GM23338 (cell line): ENCODE results near the gene CAMK2N2. TPM values are rescaled to one million over a fixed set of nuclear protein-coding genes. Genes with fewer than 3 reads are reported as not detected.
A peak's percentile ranks its signal among the peaks of the same experiment; 100 is the strongest.

Experiments used
- ATAC-seq: fragments of 200-7000 bp; cut with Tn5 transposase; 3 replicates; pipeline ENCODE4 v1.9.1; 2020
- DNase-seq: peaks from one replicate; pipeline ENCODE4 v3.0.0-alpha.2; 2015; ENCODE audit warnings: low spot score
- H2AFZ ChIP-seq: fragments of 200-600 bp; sonication (generic); 2 replicates; pipeline ENCODE4 v1.8.0; 2016; ENCODE audit warnings: antibody characterized with exemption, mild to moderate bottlenecking, moderate library complexity
- H3F3A ChIP-seq: fragments of 200-600 bp; sonication (generic); replicated peaks from 2 replicates; pipeline ENCODE4 v1.8.0; 2017; ENCODE audit warnings: antibody characterized with exemption, mixed run types, low read depth
- H3K27ac ChIP-seq: fragments of 200-600 bp; sonication (generic); 2 replicates; pipeline ENCODE4 v1.6.1; 2016; ENCODE audit warnings: low read depth
- H3K27me3 ChIP-seq: fragments of 200-600 bp; sonication (generic); 2 replicates; pipeline ENCODE4 v1.8.0; 2016; ENCODE audit warnings: mild to moderate bottlenecking, mixed run types, moderate library complexity; ENCODE audit not compliant: insufficient read depth
- H3K36me3 ChIP-seq: fragments of 200-600 bp; sonication (generic); 2 replicates; pipeline ENCODE4 v1.8.0; 2016; ENCODE audit warnings: mild to moderate bottlenecking; ENCODE audit not compliant: insufficient read depth
- H3K4me1 ChIP-seq: fragments of 200-600 bp; sonication (generic); 2 replicates; pipeline ENCODE4 v1.8.0; 2016; ENCODE audit warnings: mild to moderate bottlenecking, moderate library complexity; ENCODE audit not compliant: insufficient read depth
- H3K4me2 ChIP-seq: fragments of 200-600 bp; sonication (generic); 2 replicates; pipeline ENCODE4 v1.7.1; 2017; ENCODE audit warnings: mixed run types
- H3K4me3 ChIP-seq: fragments of 200-600 bp; sonication (generic); 2 replicates; pipeline ENCODE4 v1.6.1; 2016; ENCODE audit warnings: mixed run types
- H3K79me2 ChIP-seq: fragments of 200-600 bp; sonication (generic); replicated peaks from 2 replicates; pipeline ENCODE4 v1.8.0; 2017; ENCODE audit warnings: mild to moderate bottlenecking; ENCODE audit not compliant: insufficient read depth
- H3K9me2 ChIP-seq: fragments of 200-600 bp; sonication (generic); 2 replicates; pipeline ENCODE4 v1.8.0; 2017; ENCODE audit not compliant: insufficient read depth
- H4K20me1 ChIP-seq: fragments of 200-600 bp; sonication (generic); replicated peaks from 2 replicates; pipeline ENCODE4 v1.8.0; 2017; ENCODE audit warnings: mild to moderate bottlenecking; ENCODE audit not compliant: insufficient read depth
- H3K27ac Mint-ChIP-seq: 2 replicates; pipeline ENCODE4 v1.8.0; 2020; ENCODE audit warnings: inconsistent platforms, mild to moderate bottlenecking, moderate library complexity, mixed read lengths
- H3K27me3 Mint-ChIP-seq: 3 replicates; pipeline ENCODE4 v1.8.0; 2022; ENCODE audit warnings: low read depth, mild to moderate bottlenecking, moderate library complexity, mixed read lengths, inconsistent platforms; ENCODE audit not compliant: insufficient read depth, poor library complexity
- H3K36me3 Mint-ChIP-seq: 3 replicates; pipeline ENCODE4 v1.8.0; 2021; ENCODE audit warnings: low read depth, mild to moderate bottlenecking, inconsistent platforms, moderate library complexity, mixed read lengths
- H3K4me1 Mint-ChIP-seq: 3 replicates; pipeline ENCODE4 v1.8.0; 2020; ENCODE audit warnings: mild to moderate bottlenecking, inconsistent platforms, mixed read lengths
- H3K4me3 Mint-ChIP-seq: 3 replicates; pipeline ENCODE4 v1.8.0; 2021; ENCODE audit warnings: moderate library complexity, mild to moderate bottlenecking, inconsistent platforms, mixed read lengths
- H3K9me3 Mint-ChIP-seq: 3 replicates; pipeline ENCODE4 v1.8.0; 2020; ENCODE audit warnings: moderate library complexity, mild to moderate bottlenecking, inconsistent platforms, mixed read lengths
- CREB1 ChIP-seq: fragments of 250-450 bp; sonication (Bioruptor Pico); IDR thresholded peaks from 2 replicates; pipeline ENCODE4 v1.5.0; 2020; ENCODE audit warnings: low read depth, mild to moderate bottlenecking, moderate library complexity
- EZH2phosphoT487 ChIP-seq: fragments of 200-600 bp; sonication (generic); IDR thresholded peaks from one replicate; pipeline ENCODE4 v1.8.1; 2018; ENCODE audit warnings: antibody characterized with exemption; ENCODE audit not compliant: unreplicated experiment
- JUNB ChIP-seq: IDR thresholded peaks from one replicate; pipeline ENCODE4 v1.6.1; 2016; ENCODE audit warnings: antibody characterized with exemption; ENCODE audit not compliant: unreplicated experiment
- NANOG ChIP-seq: IDR thresholded peaks from 2 replicates; pipeline ENCODE4 v1.6.1; 2016; ENCODE audit warnings: antibody characterized with exemption, borderline replicate concordance
- POLR2AphosphoS5 ChIP-seq: IDR thresholded peaks from 2 replicates; pipeline ENCODE4 v1.6.1; 2016; ENCODE audit warnings: antibody characterized with exemption, low read depth
- STAT1 ChIP-seq: IDR thresholded peaks from one replicate; pipeline ENCODE4 v1.6.1; 2016; ENCODE audit warnings: antibody characterized with exemption; ENCODE audit not compliant: unreplicated experiment
- ZNF114 ChIP-seq: fragments of 250-450 bp; sonication (Bioruptor Pico); IDR thresholded peaks from 2 replicates; pipeline ENCODE4 v1.5.0; 2020; ENCODE audit warnings: mild to moderate bottlenecking, moderate library complexity
- polyA plus RNA-seq: library from polyadenylated mRNA; unstranded; fragments of >200 nt; fragmentation: Nextera tagmentation; extraction: Ambion mirVana; gene quantifications from 2 replicates; pipeline ENCODE4 v1.2.1, GENCODE V29; 2016
- total RNA-seq: library from RNA; depleted of rRNA; stranded (reverse); fragments of >200 nt; shearing (Covaris generic); gene quantifications from 2 replicates; pipeline ENCODE4 v1.2.3, GENCODE V29; 2014
- TF ChIP-seq, protein P1 (sequence below), 2 experiments: fragments of 200-600 bp in 1 of 2; sonication (generic) in 1 of 2; conservative IDR thresholded peaks; 2 replicates each; pipeline versions ENCODE4 v1.5.1 to v1.6.1; 2016 to 2017; ENCODE audit warnings: antibody characterized with exemption in 2 of 2, low read depth in 2 of 2, mild to moderate bottlenecking in 2 of 2, moderate library complexity in 1 of 2
- TF ChIP-seq, protein P2 (sequence below): IDR thresholded peaks from one replicate; pipeline ENCODE4 v1.6.1; 2018; ENCODE audit warnings: antibody characterized with exemption; ENCODE audit not compliant: unreplicated experiment

Gene CAMK2N2
- total and polyA plus RNA-seq, 2 experiments from 2014 or later = 0.32 to 1.3 TPM

DNA sequence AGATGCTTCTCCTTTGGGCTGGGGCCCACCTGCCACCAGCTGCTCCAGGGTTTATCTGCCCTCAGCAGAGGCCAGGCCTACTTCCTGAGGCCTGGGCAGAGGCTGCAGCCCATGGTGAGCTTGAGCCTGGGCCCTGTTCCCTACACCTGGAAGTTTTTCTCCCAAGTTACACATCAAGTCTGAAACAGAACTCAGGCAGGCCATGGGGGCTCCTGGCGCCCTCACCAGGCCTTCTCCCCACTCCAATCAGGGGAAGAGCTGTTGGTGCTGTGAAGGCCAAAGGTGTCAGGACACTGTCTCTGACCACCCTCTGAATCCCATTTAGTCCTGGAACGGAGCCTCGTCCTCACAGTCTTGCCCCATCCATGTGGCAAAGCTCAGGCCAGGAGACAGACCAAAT, 24.7 kb downstream of the CAMK2N2 start:
- no peaks in the 10 kb centered on the region for H3F3A ChIP-seq
- ATAC-seq (no peak), DNase-seq (no peak)
- H3K9me2 ChIP-seq = no peaks in the 10 kb centered on the region
- no peak overlapping the region for H3K4me3 ChIP-seq
- no peak for TF ChIP-seq NANOG
- TF ChIP-seq, protein P1, sequence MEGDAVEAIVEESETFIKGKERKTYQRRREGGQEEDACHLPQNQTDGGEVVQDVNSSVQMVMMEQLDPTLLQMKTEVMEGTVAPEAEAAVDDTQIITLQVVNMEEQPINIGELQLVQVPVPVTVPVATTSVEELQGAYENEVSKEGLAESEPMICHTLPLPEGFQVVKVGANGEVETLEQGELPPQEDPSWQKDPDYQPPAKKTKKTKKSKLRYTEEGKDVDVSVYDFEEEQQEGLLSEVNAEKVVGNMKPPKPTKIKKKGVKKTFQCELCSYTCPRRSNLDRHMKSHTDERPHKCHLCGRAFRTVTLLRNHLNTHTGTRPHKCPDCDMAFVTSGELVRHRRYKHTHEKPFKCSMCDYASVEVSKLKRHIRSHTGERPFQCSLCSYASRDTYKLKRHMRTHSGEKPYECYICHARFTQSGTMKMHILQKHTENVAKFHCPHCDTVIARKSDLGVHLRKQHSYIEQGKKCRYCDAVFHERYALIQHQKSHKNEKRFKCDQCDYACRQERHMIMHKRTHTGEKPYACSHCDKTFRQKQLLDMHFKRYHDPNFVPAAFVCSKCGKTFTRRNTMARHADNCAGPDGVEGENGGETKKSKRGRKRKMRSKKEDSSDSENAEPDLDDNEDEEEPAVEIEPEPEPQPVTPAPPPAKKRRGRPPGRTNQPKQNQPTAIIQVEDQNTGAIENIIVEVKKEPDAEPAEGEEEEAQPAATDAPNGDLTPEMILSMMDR (conservative IDR thresholded peaks at IDR 0.05; ENCODE audit: low read depth in 2 of 2) = peak in 1 of 2 experiments; percentile 35; a peak in 2 of 4 replicates
- TF ChIP-seq, protein P2, sequence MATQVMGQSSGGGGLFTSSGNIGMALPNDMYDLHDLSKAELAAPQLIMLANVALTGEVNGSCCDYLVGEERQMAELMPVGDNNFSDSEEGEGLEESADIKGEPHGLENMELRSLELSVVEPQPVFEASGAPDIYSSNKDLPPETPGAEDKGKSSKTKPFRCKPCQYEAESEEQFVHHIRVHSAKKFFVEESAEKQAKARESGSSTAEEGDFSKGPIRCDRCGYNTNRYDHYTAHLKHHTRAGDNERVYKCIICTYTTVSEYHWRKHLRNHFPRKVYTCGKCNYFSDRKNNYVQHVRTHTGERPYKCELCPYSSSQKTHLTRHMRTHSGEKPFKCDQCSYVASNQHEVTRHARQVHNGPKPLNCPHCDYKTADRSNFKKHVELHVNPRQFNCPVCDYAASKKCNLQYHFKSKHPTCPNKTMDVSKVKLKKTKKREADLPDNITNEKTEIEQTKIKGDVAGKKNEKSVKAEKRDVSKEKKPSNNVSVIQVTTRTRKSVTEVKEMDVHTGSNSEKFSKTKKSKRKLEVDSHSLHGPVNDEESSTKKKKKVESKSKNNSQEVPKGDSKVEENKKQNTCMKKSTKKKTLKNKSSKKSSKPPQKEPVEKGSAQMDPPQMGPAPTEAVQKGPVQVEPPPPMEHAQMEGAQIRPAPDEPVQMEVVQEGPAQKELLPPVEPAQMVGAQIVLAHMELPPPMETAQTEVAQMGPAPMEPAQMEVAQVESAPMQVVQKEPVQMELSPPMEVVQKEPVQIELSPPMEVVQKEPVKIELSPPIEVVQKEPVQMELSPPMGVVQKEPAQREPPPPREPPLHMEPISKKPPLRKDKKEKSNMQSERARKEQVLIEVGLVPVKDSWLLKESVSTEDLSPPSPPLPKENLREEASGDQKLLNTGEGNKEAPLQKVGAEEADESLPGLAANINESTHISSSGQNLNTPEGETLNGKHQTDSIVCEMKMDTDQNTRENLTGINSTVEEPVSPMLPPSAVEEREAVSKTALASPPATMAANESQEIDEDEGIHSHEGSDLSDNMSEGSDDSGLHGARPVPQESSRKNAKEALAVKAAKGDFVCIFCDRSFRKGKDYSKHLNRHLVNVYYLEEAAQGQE = no peak
- TF ChIP-seq JUNB = no peak
- no peaks in the 10 kb centered on the region for H3K36me3 ChIP-seq
- H3K79me2 ChIP-seq = no peaks in the 10 kb centered on the region
- H3K9me3 Mint-ChIP-seq = no peaks in the 10 kb centered on the region; the same call in 2 of the 3 replicates
- no peaks in the 10 kb centered on the region for H3K4me1 ChIP-seq
- no peak overlapping the region for H3K4me2 ChIP-seq
- H3K4me1 Mint-ChIP-seq = peaks cover 6% of the 10 kb centered on the region; the same call in 1 of the 3 replicates
- no peak overlapping the region for H3K4me3 Mint-ChIP-seq
- H3K27ac Mint-ChIP-seq = no peak overlapping the region
- no peak overlapping the region for H2AFZ ChIP-seq
- H3K27me3 Mint-ChIP-seq = peaks cover 28% of the 10 kb centered on the region
- H3K27me3 ChIP-seq = peaks cover 40% of the 10 kb centered on the region
- H3K36me3 Mint-ChIP-seq = no peaks in the 10 kb centered on the region; the same call in 2 of the 3 replicates
- 0 out of 2 replicates have a peak, but pooled peaks cover 6% of the 10 kb centered on the region for H4K20me1 ChIP-seq
- H3K27ac ChIP-seq = no peak overlapping the region

DNA sequence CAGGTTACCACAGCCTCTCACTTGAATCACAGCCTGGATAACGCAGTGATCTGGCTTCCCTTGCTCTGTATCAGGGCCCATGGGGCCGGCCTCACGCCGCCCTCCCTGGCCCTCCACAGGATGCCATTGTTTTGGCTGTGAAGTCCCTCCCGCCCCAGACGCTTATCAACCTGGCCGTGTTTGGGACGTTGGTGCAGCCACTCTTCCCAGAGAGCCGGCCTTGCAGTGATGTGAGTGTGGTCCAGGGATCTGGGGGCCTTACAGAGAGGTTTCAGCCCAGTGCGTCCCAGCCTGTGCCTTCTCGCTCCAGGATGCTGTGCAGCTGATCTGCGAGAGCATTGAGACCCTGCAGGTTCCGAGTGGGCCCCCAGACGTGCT, 25.3 kb downstream of the CAMK2N2 start:
- peaks cover 44% of the 10 kb centered on the region for H3K27me3 ChIP-seq
- H3K79me2 ChIP-seq = no peaks in the 10 kb centered on the region
- H3K4me2 ChIP-seq = no peak overlapping the region
- ATAC-seq (peak; percentile 51), DNase-seq (no peak)
- no peaks in the 10 kb centered on the region for H3K36me3 ChIP-seq
- no peak overlapping the region for H2AFZ ChIP-seq
- no peaks in the 10 kb centered on the region for H3K9me2 ChIP-seq
- H3K27ac ChIP-seq = no peak overlapping the region
- 0 out of 2 replicates have a peak, but pooled peaks cover 10% of the 10 kb centered on the region for H4K20me1 ChIP-seq
- no peaks in the 10 kb centered on the region; the same call in 2 of the 3 replicates for H3K36me3 Mint-ChIP-seq
- no peak overlapping the region for H3K4me3 ChIP-seq
- no peak overlapping the region for H3K27ac Mint-ChIP-seq
- H3K9me3 Mint-ChIP-seq = no peaks in the 10 kb centered on the region; the same call in 2 of the 3 replicates
- H3K4me1 ChIP-seq = no peaks in the 10 kb centered on the region
- H3F3A ChIP-seq = no peaks in the 10 kb centered on the region
- H3K27me3 Mint-ChIP-seq = peaks cover 35% of the 10 kb centered on the region
- no peak overlapping the region for H3K4me3 Mint-ChIP-seq
- H3K4me1 Mint-ChIP-seq = peaks cover 11% of the 10 kb centered on the region
- TF ChIP-seq POLR2AphosphoS5 (no peak), CREB1 (no peak), EZH2phosphoT487 (no peak), ZNF114 (CRISPR knock-in tag) (no peak), STAT1 (no peak)
- TF ChIP-seq, protein P1 (conservative IDR thresholded peaks at IDR 0.05; ENCODE audit: low read depth in 2 of 2) = no peak
